Measurements from ENCODE around the gene AGA. TPM values are rescaled to one million over a fixed set of nuclear protein-coding genes. Genes with fewer than 3 reads are reported as not detected.

Gene AGA
- total RNA-seq, 2 experiments from 2014 or later = 14.0 to 14.7 TPM

- no peak overlapping the region for H3K27ac Mint-ChIP-seq
- no peaks in the 10 kb centered on the region for H3K9me3 Mint-ChIP-seq
- H3K4me1 Mint-ChIP-seq = no peaks in the 10 kb centered on the region
- no peak overlapping the region for H3K4me3 Mint-ChIP-seq
- no peak for DNase-seq
- no peaks in the 10 kb centered on the region for H3K36me3 Mint-ChIP-seq
- H3K27me3 Mint-ChIP-seq = no peaks in the 10 kb centered on the region
Measured at GRCh38 chr4:177461606-177462005, 19.4 kb upstream of the AGA start.

- no peaks in the 10 kb centered on the region for H3K36me3 Mint-ChIP-seq
- no peaks in the 10 kb centered on the region for H3K27me3 Mint-ChIP-seq
- no peaks in the 10 kb centered on the region for H3K4me1 Mint-ChIP-seq
- no peaks in the 10 kb centered on the region for H3K9me3 Mint-ChIP-seq
- no peak overlapping the region for H3K27ac Mint-ChIP-seq
- no peak for DNase-seq
- H3K4me3 Mint-ChIP-seq = no peak overlapping the region
Measured at GRCh38 chr4:177460460-177460859, 18.2 kb upstream of the AGA start.

- no peak for DNase-seq
- Mint-ChIP-seq H3K4me3 (no peak overlapping the region), H3K4me1 (no peaks in the 10 kb centered on the region), H3K27me3 (no peaks in the 10 kb centered on the region), H3K9me3 (no peaks in the 10 kb centered on the region), H3K27ac (no peak overlapping the region), H3K36me3 (no peaks in the 10 kb centered on the region)
Measured at GRCh38 chr4:177455561-177455970, 13.3 kb upstream of the AGA start.

GRCh38 chr4:177453116-177453515 lies 10.9 kb upstream of the AGA start:
- Mint-ChIP-seq H3K27me3 (no peaks in the 10 kb centered on the region), H3K4me1 (no peaks in the 10 kb centered on the region), H3K9me3 (no peaks in the 10 kb centered on the region), H3K36me3 (peaks cover 4% of the 10 kb centered on the region), H3K27ac (no peak overlapping the region), H3K4me3 (no peak overlapping the region)
- no peak for DNase-seq

- Mint-ChIP-seq H3K4me3 (no peak overlapping the region), H3K36me3 (peaks cover 4% of the 10 kb centered on the region), H3K4me1 (peaks cover 7% of the 10 kb centered on the region), H3K27ac (no peak overlapping the region), H3K9me3 (no peaks in the 10 kb centered on the region), H3K27me3 (no peaks in the 10 kb centered on the region)
- no peak for DNase-seq
Measured at GRCh38 chr4:177451108-177451500, 8.9 kb upstream of the AGA start.

DNA sequence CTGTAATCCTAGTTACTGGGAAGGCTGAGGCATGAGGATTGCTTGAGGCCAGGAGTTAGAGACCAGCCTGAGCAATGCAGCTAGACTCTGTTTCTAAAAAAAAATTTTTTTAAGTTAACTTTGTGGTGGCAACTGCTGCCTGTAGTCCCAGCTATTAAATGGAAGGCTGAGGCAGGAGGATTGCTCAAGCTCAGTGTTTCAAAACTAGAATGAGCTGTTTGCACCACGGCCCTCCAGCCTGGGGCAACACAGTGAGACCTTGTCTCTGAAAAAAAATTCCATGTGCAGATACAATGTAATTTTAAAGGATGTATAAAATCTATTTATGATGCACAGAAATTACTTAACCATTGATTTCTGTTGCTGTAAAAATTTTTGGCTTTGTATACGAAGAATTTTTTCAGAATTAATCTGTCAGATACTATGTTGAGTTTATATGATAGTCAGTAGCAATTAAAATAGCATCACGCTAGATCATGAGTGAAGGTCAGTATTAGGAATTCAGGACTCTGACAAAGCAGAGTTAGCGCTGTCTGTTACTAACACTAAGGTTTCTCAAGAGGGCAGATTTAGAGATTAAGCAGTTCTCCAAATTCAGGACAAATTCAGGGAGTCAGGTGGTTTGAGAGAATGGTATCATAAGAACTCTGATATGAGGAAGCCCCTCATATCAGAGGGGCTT lies 8.3 kb upstream of the AGA start:
- Mint-ChIP-seq H3K27ac (no peak overlapping the region), H3K36me3 (peaks cover 4% of the 10 kb centered on the region), H3K4me3 (no peak overlapping the region)

DNA sequence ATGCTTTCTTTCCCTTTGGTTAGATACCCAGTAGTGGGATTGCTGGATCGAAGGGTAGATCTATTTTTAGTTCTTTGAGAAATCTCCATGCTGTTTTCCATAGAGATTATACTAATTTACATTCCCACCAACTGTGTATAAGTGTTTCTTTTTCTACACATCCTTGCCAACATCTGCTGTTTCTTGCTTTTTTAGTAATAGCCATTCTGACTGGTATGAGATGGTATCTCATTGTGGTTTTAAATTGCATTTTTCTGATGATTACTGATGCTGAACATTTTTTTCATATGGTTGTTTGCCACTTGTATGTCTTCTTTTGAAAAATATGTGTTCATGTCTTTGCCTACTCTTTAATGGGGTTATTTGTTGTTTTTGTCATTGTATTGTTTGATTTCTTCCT lies 6.6 kb upstream of the AGA start:
- no peaks in the 10 kb centered on the region for H3K9me3 Mint-ChIP-seq
- H3K27ac Mint-ChIP-seq = no peak overlapping the region
- peaks cover 7% of the 10 kb centered on the region for H3K4me1 Mint-ChIP-seq
- no peak for DNase-seq
- no peaks in the 10 kb centered on the region for H3K27me3 Mint-ChIP-seq
- peaks cover 4% of the 10 kb centered on the region for H3K36me3 Mint-ChIP-seq
- H3K4me3 Mint-ChIP-seq = no peak overlapping the region

More for the DNA sequence above, 8.3 kb upstream of the AGA start:
- peaks cover 7% of the 10 kb centered on the region for H3K4me1 Mint-ChIP-seq
- no peak for DNase-seq
- no peaks in the 10 kb centered on the region for H3K9me3 Mint-ChIP-seq
- H3K27me3 Mint-ChIP-seq = no peaks in the 10 kb centered on the region

DNA sequence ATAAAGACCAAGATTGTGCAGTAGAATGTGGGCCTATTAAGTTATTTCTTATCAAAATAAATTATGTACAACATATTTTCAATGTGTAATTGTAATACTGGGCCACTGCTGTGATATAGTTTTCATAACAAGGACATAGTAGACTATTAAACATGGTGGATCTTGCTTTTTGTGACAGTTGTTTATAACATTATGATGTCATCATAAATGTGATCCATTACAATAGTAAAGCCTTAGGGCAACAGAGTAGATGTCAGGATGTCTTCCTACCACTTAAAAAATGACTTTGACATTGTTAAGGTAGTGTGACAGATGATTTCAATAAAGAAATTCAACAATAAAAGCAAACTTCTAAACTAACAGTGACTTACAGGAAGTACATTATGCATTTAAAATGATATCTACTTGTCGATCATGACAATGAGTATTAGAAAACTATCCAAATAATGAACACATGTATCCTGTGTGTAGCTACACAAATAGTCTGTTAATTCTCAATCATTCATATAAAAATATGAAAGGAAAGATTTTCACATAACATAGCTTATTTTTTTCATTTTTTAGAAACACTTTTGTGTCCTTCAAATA lies 5.3 kb upstream of the AGA start:
- H3K4me3 Mint-ChIP-seq = no peak overlapping the region
- peaks cover 12% of the 10 kb centered on the region for H3K4me1 Mint-ChIP-seq
- no peaks in the 10 kb centered on the region for H3K9me3 Mint-ChIP-seq
- no peak overlapping the region for H3K27ac Mint-ChIP-seq
- no peaks in the 10 kb centered on the region for H3K27me3 Mint-ChIP-seq
- H3K36me3 Mint-ChIP-seq = peaks cover 4% of the 10 kb centered on the region
- no peak for DNase-seq

DNA sequence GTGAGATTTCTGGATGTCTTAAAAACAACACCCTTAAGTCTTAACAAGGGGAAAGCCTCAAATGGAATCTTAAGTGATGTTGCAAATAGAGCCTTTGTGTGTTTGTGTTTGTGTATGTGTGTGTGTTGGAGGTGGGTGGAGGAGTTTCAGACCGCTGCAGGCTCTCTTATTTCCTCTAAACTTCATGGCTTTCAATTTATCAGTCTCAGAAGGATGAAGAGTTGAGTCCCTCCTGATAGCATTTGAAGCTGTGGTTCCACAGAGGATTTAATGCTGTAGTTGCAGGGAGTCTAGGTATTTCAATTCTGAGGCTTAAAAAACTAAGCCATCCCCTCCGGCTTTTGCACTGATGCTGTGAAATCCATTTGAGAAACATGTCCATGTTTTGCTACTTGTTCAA lies 4.3 kb upstream of the AGA start:
- no peak overlapping the region for H3K4me3 Mint-ChIP-seq
- H3K36me3 Mint-ChIP-seq = peaks cover 4% of the 10 kb centered on the region
- H3K4me1 Mint-ChIP-seq = peaks cover 12% of the 10 kb centered on the region
- no peak overlapping the region for H3K27ac Mint-ChIP-seq
- no peaks in the 10 kb centered on the region for H3K9me3 Mint-ChIP-seq
- no peaks in the 10 kb centered on the region for H3K27me3 Mint-ChIP-seq
- DNase-seq = no peak

DNA sequence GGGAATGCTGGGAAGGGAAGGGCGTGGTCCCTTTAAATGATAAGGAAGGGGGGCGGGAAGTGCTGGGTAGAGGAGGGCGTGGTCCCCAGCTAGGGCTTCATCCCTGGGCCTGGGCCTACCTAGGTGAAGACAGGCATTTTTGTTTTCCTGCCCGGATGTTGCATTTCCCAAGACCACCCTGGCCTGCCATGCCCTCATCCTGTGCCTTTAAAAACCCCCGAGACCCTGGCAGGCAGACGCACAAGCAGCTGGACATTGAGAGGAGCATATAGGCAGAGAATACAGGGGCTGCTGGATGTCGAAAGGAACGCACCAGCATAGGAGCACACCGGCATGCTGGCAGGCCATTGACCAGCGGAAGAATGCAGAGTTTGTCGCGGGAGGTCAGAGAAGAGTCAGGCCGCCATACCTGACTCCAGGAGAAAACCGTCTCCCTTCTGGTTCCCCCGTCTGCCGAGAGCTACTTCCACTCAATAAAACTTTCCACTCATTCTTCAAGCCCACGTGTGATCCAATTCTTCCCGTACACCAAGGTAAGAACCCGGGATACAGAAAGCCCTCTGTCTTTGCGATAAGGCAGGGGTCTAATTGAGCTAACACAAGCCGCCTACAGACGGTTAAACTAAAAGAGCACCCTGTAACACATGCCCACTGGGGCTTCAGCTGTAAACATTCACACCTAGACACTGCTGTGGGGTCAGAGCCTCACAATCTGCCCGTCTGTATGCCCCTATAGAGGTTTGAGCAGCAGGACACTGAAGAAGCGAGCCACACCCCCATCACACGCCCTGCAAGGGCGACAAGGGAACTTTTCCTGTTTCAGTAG lies 2.9 kb upstream of the AGA start:
- peak overlapping the region; percentile 52 for H3K4me3 Mint-ChIP-seq
- DNase-seq = no peak
- no peaks in the 10 kb centered on the region for H3K9me3 Mint-ChIP-seq
- H3K4me1 Mint-ChIP-seq = peaks cover 22% of the 10 kb centered on the region
- H3K27ac Mint-ChIP-seq = peak overlapping the region; percentile 35
- H3K27me3 Mint-ChIP-seq = no peaks in the 10 kb centered on the region
- H3K36me3 Mint-ChIP-seq = peaks cover 6% of the 10 kb centered on the region

DNA sequence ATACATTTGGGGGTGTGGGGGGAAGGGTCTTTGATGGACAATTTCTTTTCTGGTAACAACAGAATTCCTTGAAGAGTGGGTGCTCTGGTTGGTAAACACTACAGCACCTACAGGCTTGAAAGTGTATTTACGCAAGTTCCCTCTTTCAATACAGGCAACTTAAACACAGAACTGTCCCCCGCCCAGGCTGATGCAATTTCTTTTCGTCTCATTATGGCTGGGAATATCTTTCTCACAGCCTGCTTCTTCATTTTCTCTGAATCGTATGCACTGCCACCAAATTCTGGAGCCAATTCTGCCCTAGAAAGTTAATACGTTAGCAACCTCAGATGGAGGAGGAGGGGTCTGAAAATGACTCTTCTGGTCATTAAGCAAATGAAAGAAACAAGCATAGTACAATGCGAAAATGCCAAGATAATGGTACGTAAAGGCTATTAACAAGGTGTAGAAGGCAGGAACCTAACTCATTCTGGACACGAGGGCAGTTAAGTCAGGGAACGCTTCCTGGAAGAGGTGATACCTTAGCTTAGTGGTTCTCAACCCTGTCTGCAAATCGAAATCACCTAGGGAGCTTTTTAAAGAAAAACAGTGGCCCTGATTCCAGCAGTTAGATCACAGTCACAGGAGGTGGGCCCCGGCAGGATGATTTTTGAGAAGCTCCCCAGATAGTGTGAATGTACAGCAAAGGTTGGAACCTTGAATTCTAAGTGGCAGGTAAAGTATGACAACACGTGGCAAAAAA lies 1.0 kb downstream of the AGA start:
- peaks cover 6% of the 10 kb centered on the region for H3K36me3 Mint-ChIP-seq
- peak overlapping the region; percentile 93 for H3K4me3 Mint-ChIP-seq
- H3K27me3 Mint-ChIP-seq = no peaks in the 10 kb centered on the region
- peaks cover 18% of the 10 kb centered on the region for H3K4me1 Mint-ChIP-seq
- H3K9me3 Mint-ChIP-seq = no peaks in the 10 kb centered on the region
- peak; percentile 4 for DNase-seq
- H3K27ac Mint-ChIP-seq = peak overlapping the region; percentile 95

DNA sequence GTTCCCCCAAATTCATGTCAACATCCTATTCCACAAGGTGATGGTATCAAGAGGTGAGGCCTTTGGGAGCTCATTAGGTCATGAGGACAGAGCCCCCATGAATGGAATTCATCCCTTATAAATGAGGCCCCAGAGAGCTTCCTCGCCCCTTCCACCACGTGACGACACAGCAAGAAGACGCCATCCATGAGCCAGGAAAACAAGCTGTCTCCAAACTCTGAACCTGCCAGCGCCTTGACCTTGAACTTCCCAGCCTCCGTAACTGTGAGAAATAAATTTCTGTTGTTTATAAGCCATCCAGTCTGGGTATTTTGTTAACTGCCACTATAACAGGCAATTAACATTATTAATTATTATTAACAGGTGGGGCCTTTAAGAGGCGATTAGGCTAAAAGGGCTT lies 5.8 kb downstream of the AGA start:
- H3K36me3 Mint-ChIP-seq = peaks cover 14% of the 10 kb centered on the region
- H3K27ac Mint-ChIP-seq = no peak overlapping the region
- no peak for DNase-seq
- H3K27me3 Mint-ChIP-seq = no peaks in the 10 kb centered on the region
- peaks cover 13% of the 10 kb centered on the region for H3K4me1 Mint-ChIP-seq
- no peak overlapping the region for H3K4me3 Mint-ChIP-seq
- no peaks in the 10 kb centered on the region for H3K9me3 Mint-ChIP-seq

- no peaks in the 10 kb centered on the region for H3K4me1 Mint-ChIP-seq
- DNase-seq = no peak
- H3K27me3 Mint-ChIP-seq = no peaks in the 10 kb centered on the region
- peaks cover 11% of the 10 kb centered on the region for H3K36me3 Mint-ChIP-seq
- no peaks in the 10 kb centered on the region for H3K9me3 Mint-ChIP-seq
- no peak overlapping the region for H3K4me3 Mint-ChIP-seq
- H3K27ac Mint-ChIP-seq = no peak overlapping the region
Measured at GRCh38 chr4:177434667-177435066, 7.6 kb downstream of the AGA start.

DNA sequence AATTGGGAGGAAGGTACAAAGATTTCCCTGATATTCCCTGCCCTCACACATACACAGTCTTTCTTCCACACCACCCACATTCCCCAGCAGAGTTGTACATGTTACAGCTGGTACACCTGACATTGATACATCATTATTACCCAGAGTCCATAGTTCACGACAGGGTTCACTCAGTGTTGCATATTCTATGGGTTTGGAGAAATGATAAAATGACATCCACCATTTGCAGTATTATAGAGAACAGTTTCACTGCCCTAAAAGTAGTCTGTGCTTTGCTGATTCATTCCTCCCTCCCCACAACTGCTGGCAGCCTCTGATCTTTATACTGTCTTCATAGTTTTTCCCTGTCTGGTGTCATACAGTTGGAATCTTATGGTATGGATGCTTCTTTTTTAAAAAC lies 15.0 kb downstream of the AGA start:
- Mint-ChIP-seq H3K4me3 (no peak overlapping the region), H3K36me3 (peaks cover 3% of the 10 kb centered on the region), H3K4me1 (no peaks in the 10 kb centered on the region), H3K9me3 (no peaks in the 10 kb centered on the region), H3K27ac (no peak overlapping the region), H3K27me3 (no peaks in the 10 kb centered on the region)
- DNase-seq = no peak

DNA sequence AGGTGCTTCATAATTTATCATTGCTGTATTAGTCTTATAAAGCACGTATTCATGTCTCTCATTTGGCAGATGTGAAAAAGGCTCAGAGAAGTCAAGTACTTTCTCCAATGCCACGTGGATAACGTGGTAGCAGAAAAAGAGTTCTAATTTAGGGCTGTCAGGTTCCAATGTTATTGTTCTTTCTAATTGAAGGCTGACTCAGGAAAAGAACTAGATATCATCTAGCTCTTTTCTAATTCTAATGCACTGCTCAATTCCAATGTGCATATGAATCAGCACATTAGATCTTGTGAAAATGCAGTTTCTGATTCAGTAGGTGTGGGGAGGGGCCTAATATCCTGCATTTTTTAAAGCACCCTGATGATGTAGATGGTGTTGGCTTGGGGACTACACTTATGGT lies 22.8 kb downstream of the AGA start:
- Mint-ChIP-seq H3K4me1 (no peaks in the 10 kb centered on the region), H3K27me3 (no peaks in the 10 kb centered on the region), H3K4me3 (no peak overlapping the region), H3K9me3 (peaks cover 9% of the 10 kb centered on the region), H3K27ac (no peak overlapping the region), H3K36me3 (no peaks in the 10 kb centered on the region)
- DNase-seq = no peak

Measured in activated naive CD8-positive, alpha-beta T cell treated with anti-CD3 and anti-CD28 coated beads for 36 hours (primary cell).